Spleen (tissue), 11 donors: ENCODE data around the gene GOPC. TPM values are rescaled to one million over a fixed set of nuclear protein-coding genes. Genes with fewer than 3 reads are reported as not detected.
A peak's percentile ranks its signal among the peaks of the same experiment; 100 is the strongest.

Experiments used
- DNase-seq: peaks from one replicate; pipeline ENCODE4 v3.0.0-alpha.2; 2020
- H3K27ac ChIP-seq, 8 donors: fragments of 200-600 bp; sonication (generic) in 7 of 8; 1 replicate in 4 of 8; 2 replicates in 4 of 8; pipeline versions ENCODE4 v1.5.0 to v1.8.0; 2016 to 2021; ENCODE audit warnings: inconsistent platforms in 4 of 8, mild to moderate bottlenecking in 4 of 8, moderate library complexity in 1 of 8
- H3K27me3 ChIP-seq, 7 donors: fragments of 200-600 bp; sonication (generic) in 6 of 7; replicated peaks in 1 of 7; 1 replicate in 4 of 7; 2 replicates in 3 of 7; pipeline versions ENCODE4 v1.5.0 to v1.8.0; 2016 to 2021; ENCODE audit warnings: inconsistent platforms in 3 of 7, mild to moderate bottlenecking in 1 of 7
- H3K36me3 ChIP-seq, 6 donors: fragments of 200-600 bp; sonication (generic) in 5 of 6; 1 replicate in 4 of 6; 2 replicates in 2 of 6; pipeline versions ENCODE4 v1.5.0 to v1.8.0; 2016 to 2021; ENCODE audit warnings: inconsistent platforms in 2 of 6
- H3K4me1 ChIP-seq, 6 donors: fragments of 200-600 bp; sonication (generic) in 5 of 6; 1 replicate in 3 of 6; 2 replicates in 3 of 6; pipeline versions ENCODE4 v1.5.0 to v1.8.0; 2016 to 2021; ENCODE audit warnings: inconsistent platforms in 3 of 6
- H3K4me3 ChIP-seq, 8 donors: fragments of 200-600 bp; sonication (generic) in 7 of 8; 1 replicate in 4 of 8; 2 replicates in 4 of 8; pipeline versions ENCODE4 v1.5.0 to v1.8.0; 2016 to 2021; ENCODE audit warnings: inconsistent platforms in 4 of 8, mild to moderate bottlenecking in 4 of 8, moderate library complexity in 2 of 8
- H3K9me3 ChIP-seq, 8 donors: fragments of 200-600 bp; sonication (generic) in 7 of 8; 1 replicate in 4 of 8; 2 replicates in 4 of 8; pipeline versions ENCODE4 v1.5.0 to v1.8.0; 2016 to 2021; ENCODE audit warnings: inconsistent platforms in 4 of 8
- POLR2A ChIP-seq, 3 donors: fragments of 450-650 bp; IDR thresholded peaks; one replicate each; pipeline ENCODE4 v1.5.1; 2017; ENCODE audit warnings: antibody characterized with exemption in 3 of 3, mild to moderate bottlenecking in 1 of 3
- POLR2AphosphoS5 ChIP-seq, 3 donors: sonication (generic); formaldehyde crosslinking; IDR thresholded peaks; one replicate each; pipeline ENCODE4 v1.5.1; 2017; ENCODE audit warnings: antibody characterized with exemption in 3 of 3
- WGBS, 5 donors: extraction: QIAGEN DNeasy Blood & Tissue Kit in 3 of 5; methylation state at CpG; one replicate each; pipeline versions ENCODE4 v1.1.5 to v1.1.7; 2013 to 2018; 5-methylcytosine and 5-hydroxymethylcytosine counted together
- intact Hi-C: fragments of 100-400 bp; cut with DNase I; formaldehyde crosslinking; loops from one replicate; pipeline ENCODE4 v1.15.0; 2023; ENCODE audit warnings: low total_unique reads
- polyA plus RNA-seq, 3 donors: library from polyadenylated mRNA; stranded (reverse); fragments of 200-250 nt; gene quantifications; one replicate each; pipeline ENCODE4 v1.2.1, GENCODE V29; 2013
- total RNA-seq, 7 donors: library from RNA; depleted of rRNA in 3 of 7; stranded (reverse); fragments of >200 nt in 3 of 7; fragmentation: NEBNext Ultra II Directional in 4 of 7; extraction: Animal tissue kit (Norgen Biotek cat#: 25700) in 4 of 7; gene quantifications; one replicate each; pipeline versions ENCODE4 v1.1.0 to v1.2.1, GENCODE V29; 2016 to 2021
- TF ChIP-seq, protein P1 (sequence below), 11 experiments: fragments of 200-600 bp in 7 of 11; fragments of 450-650 bp in 4 of 11; sonication (generic) in 4 of 11; IDR thresholded peaks in 8 of 11; conservative IDR thresholded peaks in 3 of 11; 1 replicate in 7 of 11; 2 replicates in 4 of 11; pipeline versions ENCODE4 v1.4.0 to v1.8.0; 2016 to 2021; ENCODE audit warnings: antibody characterized with exemption in 11 of 11, inconsistent platforms in 4 of 11, mild to moderate bottlenecking in 1 of 11
- donor health status: healthy with polysubstance abuse.
- donor health status: DM: no; HTN: no; CAD: no; lungs with moderate emphysema.
- donor health status: DM: no; HTN: no; CAD: no.
- donor health status: Bipolar disorder and iron deficiency.
- donor health status: healthy.
- donor health status: DM: no; HTN: no; CAD: no.
- donor health status: DM: yes; HTN: yes; CAD: no.

GOPC gene
- total and polyA plus RNA-seq, 10 donors: 13.5 to 26.7 (median 21.8) TPM

GRCh38 chr6:117617210-117618035 lies 15.1 kb upstream of the GOPC start:
- no peak overlapping the region for H3K27ac ChIP-seq
- no peak for DNase-seq
- intact Hi-C loops: no loop called here
- 84 to 88% (median 85%) methylated on average over 9 of the region's 9 CpGs for WGBS, 5 donors
- peaks cover 0 to 4% (median 0%) of the 10 kb centered on the region in 6 donors for H3K4me1 ChIP-seq
- TF ChIP-seq, protein P1, sequence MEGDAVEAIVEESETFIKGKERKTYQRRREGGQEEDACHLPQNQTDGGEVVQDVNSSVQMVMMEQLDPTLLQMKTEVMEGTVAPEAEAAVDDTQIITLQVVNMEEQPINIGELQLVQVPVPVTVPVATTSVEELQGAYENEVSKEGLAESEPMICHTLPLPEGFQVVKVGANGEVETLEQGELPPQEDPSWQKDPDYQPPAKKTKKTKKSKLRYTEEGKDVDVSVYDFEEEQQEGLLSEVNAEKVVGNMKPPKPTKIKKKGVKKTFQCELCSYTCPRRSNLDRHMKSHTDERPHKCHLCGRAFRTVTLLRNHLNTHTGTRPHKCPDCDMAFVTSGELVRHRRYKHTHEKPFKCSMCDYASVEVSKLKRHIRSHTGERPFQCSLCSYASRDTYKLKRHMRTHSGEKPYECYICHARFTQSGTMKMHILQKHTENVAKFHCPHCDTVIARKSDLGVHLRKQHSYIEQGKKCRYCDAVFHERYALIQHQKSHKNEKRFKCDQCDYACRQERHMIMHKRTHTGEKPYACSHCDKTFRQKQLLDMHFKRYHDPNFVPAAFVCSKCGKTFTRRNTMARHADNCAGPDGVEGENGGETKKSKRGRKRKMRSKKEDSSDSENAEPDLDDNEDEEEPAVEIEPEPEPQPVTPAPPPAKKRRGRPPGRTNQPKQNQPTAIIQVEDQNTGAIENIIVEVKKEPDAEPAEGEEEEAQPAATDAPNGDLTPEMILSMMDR (IDR thresholded peaks at IDR 0.05 in 8 of 11, conservative IDR thresholded peaks at IDR 0.05 in 3 of 11): no peak
- no peak for TF ChIP-seq POLR2AphosphoS5 (IDR thresholded peaks at IDR 0.05)
- TF ChIP-seq POLR2A (IDR thresholded peaks at IDR 0.05): no peak
- no peaks in the 10 kb centered on the region for H3K36me3 ChIP-seq
- H3K27me3 ChIP-seq: no peaks in the 10 kb centered on the region
- H3K9me3 ChIP-seq: no peaks in the 10 kb centered on the region
- H3K4me3 ChIP-seq: no peak overlapping the region

GRCh38 chr6:117616391-117617209 lies 14.3 kb upstream of the GOPC start:
- Histone ChIP-seq H3K4me3 (no peak overlapping the region), H3K9me3 (no peaks in the 10 kb centered on the region), H3K27me3 (no peaks in the 10 kb centered on the region), H3K4me1 (peaks cover 0 to 4% (median 0%) of the 10 kb centered on the region in 6 donors), H3K36me3 (no peaks in the 10 kb centered on the region), H3K27ac (peak overlapping the region in 1 of 8 donors; percentile 2)
- no peak for TF ChIP-seq POLR2A (IDR thresholded peaks at IDR 0.05)
- TF ChIP-seq, protein P1 (IDR thresholded peaks at IDR 0.05 in 8 of 11, conservative IDR thresholded peaks at IDR 0.05 in 3 of 11): no peak
- no peak for TF ChIP-seq POLR2AphosphoS5 (IDR thresholded peaks at IDR 0.05)
- WGBS, 5 donors: 63 to 77% (median 65%) methylated on average over 8 of the region's 8 CpGs
- DNase-seq: no peak
- intact Hi-C loops: no loop called here

- Histone ChIP-seq H3K27ac (no peak overlapping the region), H3K9me3 (no peaks in the 10 kb centered on the region), H3K36me3 (no peaks in the 10 kb centered on the region), H3K27me3 (no peaks in the 10 kb centered on the region), H3K4me1 (peaks cover 0 to 4% (median 0%) of the 10 kb centered on the region in 6 donors), H3K4me3 (no peak overlapping the region)
- TF ChIP-seq, protein P1 (IDR thresholded peaks at IDR 0.05 in 8 of 11, conservative IDR thresholded peaks at IDR 0.05 in 3 of 11): no peak
- no peak for TF ChIP-seq POLR2AphosphoS5 (IDR thresholded peaks at IDR 0.05)
- WGBS, 5 donors: 82 to 95% (median 91%) methylated on average over 14 of the region's 14 CpGs
- no peak for DNase-seq
- intact Hi-C loops: no loop called here
Observed at GRCh38 chr6:117615750-117616390, 13.6 kb upstream of the GOPC start.
